ENCODE results near the gene CDKAL1. TPM values are rescaled to one million over a fixed set of nuclear protein-coding genes. Genes with fewer than 3 reads are reported as not detected.
"Not testable (repeated sequence)": the region's sequence is repeated elsewhere in the genome, so short reads cannot be mapped to it uniquely, and the experiment has no call there.

The CDKAL1 gene
- total RNA-seq, 4 donors from 2014 or later = 10.3 to 11.2 (median 10.5) TPM

GRCh38 chr6:20608905-20609304 is 74.6 kb downstream of the CDKAL1 start:
- Histone ChIP-seq H3K4me1 (no peaks in the 10 kb centered on the region), H3K27ac (replicated peaks in 1 of 4) (no peak overlapping the region), H3K4me3 (no peak overlapping the region), H3K36me3 (no peaks in the 10 kb centered on the region), H3K27me3 (no peaks in the 10 kb centered on the region), H3K9me3 (no peaks in the 10 kb centered on the region)
- 94% methylated on average over 2 of the region's 2 CpGs for WGBS
- intact Hi-C loops (cut with DNase I) = no loop called here
- TF ChIP-seq CTCF (IDR thresholded peaks at IDR 0.05) = no peak
- no peak for TF ChIP-seq EP300 (IDR thresholded peaks at IDR 0.05)
- no peak for TF ChIP-seq POLR2A (IDR thresholded peaks at IDR 0.05; ENCODE audit: low read depth)
- no peak for TF ChIP-seq POLR2AphosphoS5 (IDR thresholded peaks at IDR 0.05)
- DNase-seq (ENCODE audit: extremely low spot score) = no peak

GRCh38 chr6:20609924-20610323 is 75.7 kb downstream of the CDKAL1 start:
- H3K4me3 ChIP-seq; H3K27ac ChIP-seq (replicated peaks in 1 of 4); H3K36me3 ChIP-seq; H3K4me1 ChIP-seq; intact Hi-C loops (cut with DNase I); H3K27me3 ChIP-seq; H3K9me3 ChIP-seq; DNase-seq (ENCODE audit: extremely low spot score): not testable (repeated sequence)
- WGBS = 94% methylated on average over 2 of the region's 2 CpGs

GRCh38 chr6:20610636-20611370 is 76.5 kb downstream of the CDKAL1 start:
- intact Hi-C loops (cut with DNase I) = no loop called here
- no peaks in the 10 kb centered on the region for H3K27me3 ChIP-seq
- no peak for TF ChIP-seq CTCF (IDR thresholded peaks at IDR 0.05)
- TF ChIP-seq EP300 (IDR thresholded peaks at IDR 0.05) = no peak
- no peak for TF ChIP-seq POLR2AphosphoS5 (IDR thresholded peaks at IDR 0.05)
- TF ChIP-seq POLR2A (IDR thresholded peaks at IDR 0.05; ENCODE audit: low read depth) = no peak

GRCh38 chr6:20617537-20617936 is 83.3 kb downstream of the CDKAL1 start:
- H3K27me3 ChIP-seq; H3K4me1 ChIP-seq; DNase-seq (ENCODE audit: extremely low spot score); H3K27ac ChIP-seq (replicated peaks in 1 of 4); H3K4me3 ChIP-seq; H3K9me3 ChIP-seq; H3K36me3 ChIP-seq; intact Hi-C loops (cut with DNase I): not testable (repeated sequence)
- WGBS = 98% methylated on average over 3 of the region's 3 CpGs

More at GRCh38 chr6:20610636-20611370, 76.5 kb downstream of the CDKAL1 start:
- Histone ChIP-seq H3K4me3 (no peak overlapping the region), H3K36me3 (no peaks in the 10 kb centered on the region), H3K4me1 (no peaks in the 10 kb centered on the region), H3K27ac (replicated peaks in 1 of 4) (no peak overlapping the region), H3K9me3 (no peaks in the 10 kb centered on the region)
- no peak for DNase-seq (ENCODE audit: extremely low spot score)
- 98% methylated on average over 2 of the region's 2 CpGs for WGBS

- TF ChIP-seq CTCF (IDR thresholded peaks at IDR 0.05) (no peak), EP300 (IDR thresholded peaks at IDR 0.05) (no peak), POLR2AphosphoS5 (IDR thresholded peaks at IDR 0.05) (no peak), POLR2A (IDR thresholded peaks at IDR 0.05; ENCODE audit: low read depth) (no peak)
- no peak overlapping the region for H3K27ac ChIP-seq (replicated peaks in 1 of 4)
- H3K4me1 ChIP-seq = peaks cover 0 to 9% (median 2%) of the 10 kb centered on the region in 4 donors
- H3K9me3 ChIP-seq = no peaks in the 10 kb centered on the region
- intact Hi-C loops (cut with DNase I) = no loop called here
- no peaks in the 10 kb centered on the region for H3K36me3 ChIP-seq
- H3K27me3 ChIP-seq = no peaks in the 10 kb centered on the region
- WGBS = 79% methylated on average over 2 of the region's 2 CpGs
- no peak overlapping the region for H3K4me3 ChIP-seq
- no peak for DNase-seq (ENCODE audit: extremely low spot score)
Measured at GRCh38 chr6:20620043-20620442, 85.8 kb downstream of the CDKAL1 start.

GRCh38 chr6:20623761-20624160 is 89.5 kb downstream of the CDKAL1 start:
- Histone ChIP-seq H3K9me3 (no peaks in the 10 kb centered on the region), H3K36me3 (no peaks in the 10 kb centered on the region), H3K27me3 (no peaks in the 10 kb centered on the region), H3K4me3 (no peak overlapping the region), H3K4me1 (peaks cover 0 to 9% (median 2%) of the 10 kb centered on the region in 4 donors), H3K27ac (replicated peaks in 1 of 4) (no peak overlapping the region)
- intact Hi-C loops (cut with DNase I) = no loop called here
- no peak for TF ChIP-seq EP300 (IDR thresholded peaks at IDR 0.05)
- no peak for TF ChIP-seq POLR2AphosphoS5 (IDR thresholded peaks at IDR 0.05)
- TF ChIP-seq CTCF (IDR thresholded peaks at IDR 0.05) = no peak
- no peak for TF ChIP-seq POLR2A (IDR thresholded peaks at IDR 0.05; ENCODE audit: low read depth)
- no peak for DNase-seq (ENCODE audit: extremely low spot score)

Data from esophagus muscularis mucosa (tissue), 4 donors.